Measurements from ENCODE around the gene DENND5B.
A peak's percentile ranks its signal among the peaks of the same experiment; 100 is the strongest.

Gene DENND5B

GRCh38 chr12:31471823-31472222 is 119.1 kb downstream of the DENND5B start:
- no peak for DNase-seq (ENCODE audit: low read depth)

GRCh38 chr12:31471051-31471450 is 119.9 kb downstream of the DENND5B start:
- no peak for DNase-seq (ENCODE audit: low read depth)

GRCh38 chr12:31470459-31470858 is 120.5 kb downstream of the DENND5B start:
- DNase-seq (ENCODE audit: low read depth), result no peak

- DNase-seq (ENCODE audit: low read depth), result no peak
Observed at GRCh38 chr12:31466768-31467167, 124.2 kb downstream of the DENND5B start.

DNA sequence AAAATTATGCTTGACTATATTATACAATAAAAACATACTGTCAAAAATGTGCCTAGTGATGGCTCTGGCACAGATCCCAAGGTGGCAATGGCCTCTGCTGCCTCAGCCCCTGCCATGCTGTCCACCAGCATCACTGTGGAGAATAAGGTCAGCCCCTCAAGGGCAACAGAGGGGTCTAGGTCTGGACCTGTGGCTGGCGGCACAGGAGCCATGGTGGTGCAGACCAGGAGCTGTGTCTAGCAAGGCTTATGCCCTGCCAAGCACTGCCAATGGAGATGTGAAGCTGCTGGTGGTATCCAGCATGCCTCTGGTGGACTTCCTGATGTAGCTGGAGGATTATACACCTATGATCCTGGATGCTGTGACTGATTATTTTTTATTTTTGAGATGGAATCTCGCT is 125.9 kb downstream of the DENND5B start:
- DNase-seq (ENCODE audit: low read depth), result no peak

GRCh38 chr12:31460024-31460423 is 130.9 kb downstream of the DENND5B start:
- DNase-seq (ENCODE audit: low read depth), result no peak

DNA sequence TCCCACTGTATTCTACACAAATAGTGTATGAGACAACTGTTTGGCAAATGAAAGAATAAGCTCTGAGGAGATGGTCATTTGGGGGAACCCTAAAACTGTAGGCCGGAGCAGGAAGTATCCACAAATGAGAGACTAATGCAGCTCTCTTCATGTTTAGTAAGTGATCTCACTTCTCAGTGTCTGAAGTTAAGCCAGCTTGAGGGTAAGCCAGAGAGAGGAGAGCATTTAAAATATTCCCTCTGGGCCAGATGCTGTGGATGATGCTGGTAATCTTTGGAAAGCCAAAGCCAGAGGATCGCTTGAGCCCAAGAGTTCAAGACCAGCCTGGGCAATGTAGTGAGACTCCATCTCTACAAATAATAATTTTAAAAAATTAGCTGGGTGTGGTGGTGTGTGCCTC is 134.4 kb downstream of the DENND5B start:
- no peak for DNase-seq (ENCODE audit: low read depth)

DNA sequence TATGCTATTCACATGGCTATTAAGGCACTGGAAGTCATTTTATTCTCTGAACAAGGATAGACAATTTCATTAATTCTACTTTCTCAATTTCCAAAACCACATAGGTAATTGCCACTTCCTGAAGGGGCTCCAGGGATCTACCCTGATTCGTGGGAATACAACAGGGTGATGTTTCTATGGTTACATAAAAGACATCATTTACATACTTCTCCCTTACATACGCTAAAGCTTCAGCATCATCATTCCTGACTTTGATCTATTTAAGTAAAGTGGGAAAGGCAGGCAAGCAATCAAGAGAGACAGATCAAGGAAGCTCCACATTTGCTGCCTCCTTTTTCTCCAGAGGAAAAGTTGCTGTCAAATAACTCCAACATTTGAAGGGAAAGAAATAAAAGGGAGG is 146.2 kb downstream of the DENND5B start:
- DNase-seq (ENCODE audit: low read depth), result no peak

DNA sequence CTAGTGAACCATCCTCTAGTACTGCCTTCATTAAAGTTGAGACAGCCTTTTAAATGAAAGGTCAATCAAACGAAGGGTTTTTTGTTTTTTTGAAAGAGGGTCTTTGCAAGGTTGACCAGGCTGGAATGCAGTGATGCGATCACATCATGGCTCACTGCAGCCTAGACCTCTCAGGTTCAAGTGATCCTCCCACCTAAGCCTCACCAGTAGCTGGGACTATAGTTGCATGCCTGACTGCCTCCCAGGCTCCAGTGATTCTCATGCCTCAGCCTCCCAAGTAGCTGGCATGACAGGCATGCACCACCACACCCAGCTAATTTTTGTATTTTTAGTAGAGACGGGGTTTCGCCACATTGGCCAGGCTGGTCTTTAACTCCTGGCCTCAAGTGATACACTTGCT is 150.3 kb downstream of the DENND5B start:
- DNase-seq (ENCODE audit: low read depth), result no peak

DNA sequence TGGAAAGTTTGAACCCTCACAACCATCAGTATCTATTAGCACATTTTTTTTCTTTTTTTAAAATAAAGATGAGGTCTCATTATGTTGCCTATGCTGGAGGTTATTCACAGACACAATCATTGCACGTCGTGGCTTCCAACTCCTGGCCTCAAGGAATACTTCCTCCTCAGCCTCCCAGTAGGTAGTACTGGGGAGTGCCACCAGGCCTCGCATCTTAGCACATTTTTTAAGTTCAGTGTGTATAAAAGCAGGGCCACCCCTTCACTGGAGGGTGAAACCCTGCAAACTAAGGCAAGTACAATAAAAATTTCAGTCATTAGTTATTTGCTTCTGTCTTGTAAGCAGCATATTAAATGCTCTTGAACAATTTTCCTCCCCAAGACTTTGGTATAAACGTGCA is 150.8 kb downstream of the DENND5B start:
- DNase-seq (ENCODE audit: low read depth), result no peak

DNA sequence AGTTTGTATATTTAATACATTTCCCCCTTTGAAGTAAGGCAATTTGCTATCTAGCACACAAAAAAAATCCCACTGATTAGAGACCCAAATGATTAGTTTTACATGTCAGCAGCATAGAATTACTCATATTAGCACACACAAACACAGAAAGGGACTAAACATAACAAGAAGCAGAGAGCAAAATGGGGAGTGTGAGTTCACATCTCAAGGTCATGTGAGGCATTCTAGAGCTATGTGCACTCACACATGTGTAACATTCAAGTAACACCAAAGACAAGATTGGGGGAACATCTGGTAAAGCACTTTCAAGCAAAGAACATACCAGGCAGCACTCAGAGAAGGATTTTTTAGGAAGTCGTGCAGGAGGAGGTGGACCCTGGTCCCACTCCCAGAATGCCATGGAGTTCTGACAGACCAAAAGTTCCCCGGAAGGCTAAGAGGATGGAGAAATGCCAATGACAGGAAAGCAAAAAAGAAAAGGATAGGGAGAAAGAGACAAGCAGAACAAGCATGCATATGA is 159.2 kb downstream of the DENND5B start:
- DNase-seq (ENCODE audit: low read depth), result no peak

DNA sequence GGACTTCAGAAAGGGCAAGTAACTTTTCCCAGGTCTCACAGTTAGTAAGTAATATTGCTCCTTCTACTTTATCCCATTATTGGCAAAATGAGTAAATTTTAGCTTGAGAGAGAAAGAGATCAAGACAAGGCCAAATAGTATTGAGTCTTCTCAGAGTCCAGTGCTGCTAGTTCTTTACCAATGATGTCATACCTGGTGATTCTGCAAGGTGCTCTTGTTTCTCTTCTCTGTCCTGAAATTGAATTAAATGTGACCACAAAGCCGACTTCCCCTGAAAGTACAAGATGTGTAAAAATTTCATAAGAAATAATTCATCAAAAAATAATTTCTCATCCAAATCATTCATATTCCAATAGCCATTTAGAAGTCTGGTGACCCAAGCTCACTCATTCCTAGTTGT is 167.5 kb downstream of the DENND5B start:
- no peak for DNase-seq (ENCODE audit: low read depth)

DNA sequence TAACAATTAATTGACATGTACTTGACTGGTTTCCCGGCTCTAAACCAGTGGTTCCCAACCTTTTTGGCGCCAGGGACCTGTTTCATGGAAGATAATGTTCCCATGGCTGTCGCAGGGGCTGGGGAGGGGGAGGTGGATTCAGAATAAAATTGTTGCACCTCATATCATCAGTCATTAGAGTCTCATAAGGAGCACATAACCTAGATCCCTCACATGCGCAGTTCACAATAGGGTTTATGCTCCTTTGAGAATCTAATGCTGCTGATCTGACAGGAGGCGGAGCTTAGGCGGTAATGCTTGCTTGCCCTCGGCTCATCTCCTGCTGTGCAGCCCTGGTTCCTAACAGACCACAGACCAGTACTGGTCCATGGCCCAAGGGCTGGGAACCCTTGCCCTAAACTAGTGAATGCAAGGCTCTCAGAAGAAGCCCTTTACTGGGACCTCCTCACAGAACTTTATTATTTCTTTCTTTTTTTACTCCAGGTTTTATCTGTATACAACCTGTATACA is 178.6 kb downstream of the DENND5B start:
- no peak for DNase-seq (ENCODE audit: low read depth)

- DNase-seq (ENCODE audit: low read depth), result no peak
Observed at GRCh38 chr12:31408763-31409162, 182.2 kb downstream of the DENND5B start.

GRCh38 chr12:31407562-31407961 is 183.4 kb downstream of the DENND5B start:
- no peak for DNase-seq (ENCODE audit: low read depth)

DNA sequence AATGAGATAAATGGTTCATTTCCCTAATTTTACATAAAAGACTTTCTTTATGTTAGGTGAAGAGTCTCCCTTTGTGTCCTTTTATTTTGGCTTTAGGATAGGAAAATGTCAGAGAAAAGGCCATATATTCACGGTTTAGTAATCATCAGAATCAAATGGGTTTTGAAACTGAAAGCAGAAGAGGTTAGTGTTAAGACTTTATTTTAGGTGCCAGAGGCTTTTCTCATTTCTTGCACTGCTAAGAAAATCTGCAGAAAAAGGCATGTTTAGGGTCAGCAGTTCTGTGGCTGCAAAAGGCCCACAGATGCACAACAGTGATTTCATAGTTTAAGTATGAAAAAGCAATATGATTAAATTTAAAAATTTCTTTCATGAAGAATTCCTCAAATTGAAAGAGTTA is 184.6 kb downstream of the DENND5B start:
- no peak for DNase-seq (ENCODE audit: low read depth)

DNA sequence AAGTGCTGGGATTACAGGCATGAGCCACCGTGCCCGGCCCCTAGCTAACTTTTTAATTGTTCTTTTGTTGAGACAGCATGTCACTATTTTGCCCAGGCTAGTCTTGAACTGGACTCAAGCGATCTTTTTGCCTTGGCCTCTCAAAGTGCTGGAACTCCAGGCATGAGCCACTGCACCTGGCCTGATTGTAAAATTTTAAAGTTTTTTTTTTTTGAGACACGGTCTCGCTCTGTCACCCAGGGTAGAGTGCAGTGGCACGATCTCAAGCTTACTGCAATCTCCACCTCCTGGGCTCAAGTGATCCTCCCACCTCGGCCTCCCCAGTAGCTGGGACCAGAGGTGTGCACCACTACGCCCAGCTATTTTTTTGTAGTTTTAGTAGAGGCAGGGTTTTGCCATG is 185.9 kb downstream of the DENND5B start:
- DNase-seq (ENCODE audit: low read depth), result no peak

DNA sequence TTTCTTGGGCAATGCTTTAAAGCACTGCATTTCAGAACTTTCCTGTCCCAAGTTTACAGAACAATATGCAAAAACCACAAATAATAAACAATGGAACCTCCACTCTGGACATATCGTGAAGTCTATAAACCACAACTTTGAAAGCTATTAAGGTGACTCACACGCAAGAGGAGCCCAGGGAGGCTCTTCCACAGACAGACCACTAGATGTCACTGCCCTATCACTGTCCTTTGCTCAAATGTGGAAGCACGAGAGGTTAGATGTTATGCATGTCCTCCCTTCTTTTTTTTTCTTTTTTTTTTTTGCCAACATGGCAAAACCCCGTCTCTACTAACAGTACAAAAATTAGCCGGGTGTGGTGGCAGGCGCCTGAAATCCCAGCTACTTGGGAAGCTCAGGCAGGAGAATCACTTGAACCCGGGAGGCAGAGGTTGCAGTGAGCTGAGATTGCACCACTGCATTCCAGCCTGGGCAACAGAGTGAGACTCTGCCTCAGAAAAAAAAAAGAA is 187.8 kb downstream of the DENND5B start:
- DNase-seq (ENCODE audit: low read depth), result peak; percentile 8

DNA sequence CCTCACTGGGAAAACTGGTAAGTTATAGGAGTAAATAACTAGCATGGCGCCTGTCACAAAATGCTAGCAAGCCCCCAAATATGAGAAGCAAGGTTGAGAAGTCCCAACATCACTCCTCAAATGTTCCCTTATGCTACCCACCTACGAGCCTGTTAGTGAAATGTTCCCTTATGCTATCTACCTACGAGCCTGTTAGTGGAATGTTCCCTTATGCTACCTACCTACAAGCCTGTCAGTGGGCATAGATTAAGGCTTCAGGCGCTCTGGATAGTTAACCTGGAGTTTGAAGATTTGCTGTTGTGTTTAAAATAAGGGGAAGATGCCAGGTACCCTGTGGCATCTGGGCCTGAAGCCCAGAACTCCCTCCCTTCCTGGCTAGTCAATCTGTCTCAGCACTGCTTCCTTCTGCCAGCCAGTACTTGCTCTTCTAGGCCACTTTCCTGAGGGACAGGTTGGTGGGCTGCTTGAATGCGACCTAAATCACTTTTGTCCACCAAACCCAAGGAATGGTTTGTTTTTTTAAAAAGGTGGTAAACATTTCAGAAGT is 197.9 kb downstream of the DENND5B start:
- DNase-seq (ENCODE audit: low read depth), result no peak

GRCh38 chr12:31390991-31391390 is 199.9 kb downstream of the DENND5B start:
- DNase-seq (ENCODE audit: low read depth), result no peak

DNA sequence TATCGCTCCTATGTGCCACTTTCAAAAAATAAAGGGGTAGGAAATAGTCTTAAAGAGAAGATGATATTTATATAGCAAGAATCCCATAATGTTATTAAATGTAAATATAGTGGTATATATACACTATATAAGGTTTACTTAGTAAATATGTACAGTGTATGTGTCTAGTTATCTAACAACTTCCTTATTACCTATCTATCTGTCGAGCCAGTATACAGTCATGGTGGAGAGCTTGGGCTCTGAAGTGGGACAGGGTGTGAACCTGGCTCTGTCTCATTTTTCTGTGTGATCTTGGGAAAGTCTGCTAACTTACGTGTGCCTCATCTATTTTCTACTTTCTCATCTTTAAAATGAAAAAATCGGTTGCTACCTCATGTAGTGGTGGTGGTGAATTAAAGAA is 202.2 kb downstream of the DENND5B start:
- no peak for DNase-seq (ENCODE audit: low read depth)

DNA sequence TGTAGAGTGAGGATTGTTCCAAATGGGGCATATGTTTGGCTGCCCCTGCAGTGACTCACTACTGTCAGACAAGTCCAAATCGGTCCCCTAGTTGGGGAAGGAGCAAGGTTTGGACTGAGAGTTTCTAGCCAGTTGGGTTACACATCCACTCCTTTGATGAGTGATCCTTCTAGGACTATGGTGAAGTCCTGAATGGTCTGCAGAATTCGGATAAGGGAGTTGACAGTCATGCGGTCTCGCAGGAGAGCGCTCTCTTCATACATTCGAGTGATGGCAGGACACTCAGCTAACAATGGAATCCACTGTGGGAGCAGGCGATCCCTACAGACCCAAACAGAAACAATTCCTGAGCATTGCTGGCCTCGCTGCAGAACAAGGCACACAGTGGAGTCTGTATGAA is 203.5 kb downstream of the DENND5B start:
- no peak for DNase-seq (ENCODE audit: low read depth)

DNA sequence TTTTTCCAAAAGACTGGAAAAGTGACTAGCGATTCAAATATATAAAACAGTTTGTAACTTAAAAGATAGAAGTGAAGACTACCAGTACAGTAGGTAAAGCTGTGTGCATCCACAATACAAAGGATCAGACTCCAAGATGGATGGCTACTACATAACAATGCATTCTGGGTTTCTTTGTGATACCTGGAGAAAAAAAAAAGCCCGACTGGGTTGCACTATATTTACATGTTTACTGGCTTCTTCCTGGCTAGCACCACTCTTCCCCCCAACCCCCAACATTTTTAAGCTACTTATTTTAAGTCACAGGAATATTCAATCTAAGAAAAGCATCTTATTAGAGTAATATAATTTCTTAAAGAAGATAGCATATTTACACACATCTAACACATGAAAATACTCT is 203.9 kb downstream of the DENND5B start:
- DNase-seq (ENCODE audit: low read depth), result no peak

GRCh38 chr12:31386364-31386777 is 204.6 kb downstream of the DENND5B start:
- DNase-seq (ENCODE audit: low read depth), result no peak

Data from stimulated activated CD8-positive, alpha-beta memory T cell treated with anti-CD3 and anti-CD28 coated beads, Interleukin-15, amount 100 ng/mL, for 1 hour (primary cell).